AML-193 (cell line): ENCODE data around the gene GDA.

Experiments
- DNase-seq, 2 experiments: peaks; one replicate each; lab custom pipeline; 2025; lab: John Stamatoyannopoulos, UW

GDA gene

GRCh38 chr9:72149231-72149975, at the start of gene GDA:
Gene GDA (plus strand): TSS chr9:72149440. CDS start chr9:72149560, 120 bp downstream.
- DNase-seq: no peak

- DNase-seq: no peak
These were observed 46.7 kb upstream of the GDA start for GRCh38 chr9:72102520-72102919.

- DNase-seq: no peak
These were observed 36.2 kb upstream of the GDA start for GRCh38 chr9:72113056-72113455.

GRCh38 chr9:72119853-72120252, 29.4 kb upstream of the GDA start:
- no peak for DNase-seq

GRCh38 chr9:72124947-72125346, 24.3 kb upstream of the GDA start:
- DNase-seq: no peak

GRCh38 chr9:72127753-72128152, 21.5 kb upstream of the GDA start:
- DNase-seq: no peak

- DNase-seq: no peak
These were observed 20.7 kb upstream of the GDA start for GRCh38 chr9:72128526-72128925.

GRCh38 chr9:72129271-72130156, 19.7 kb upstream of the GDA start:
- DNase-seq: no peak

GRCh38 chr9:72130321-72130720, 18.9 kb upstream of the GDA start:
- DNase-seq: no peak

GRCh38 chr9:72131206-72131605, 18.0 kb upstream of the GDA start:
- DNase-seq: no peak

GRCh38 chr9:72132052-72132451, 17.2 kb upstream of the GDA start:
- DNase-seq: no peak

- no peak for DNase-seq
These were observed 15.7 kb upstream of the GDA start for GRCh38 chr9:72133365-72134035.

GRCh38 chr9:72134801-72135200, 14.4 kb upstream of the GDA start:
- no peak for DNase-seq

GRCh38 chr9:72137697-72138365, 11.4 kb upstream of the GDA start:
- no peak for DNase-seq

GRCh38 chr9:72139226-72139625, 10.0 kb upstream of the GDA start:
- DNase-seq: no peak

GRCh38 chr9:72140586-72140985, 8.7 kb upstream of the GDA start:
- DNase-seq: no peak

GRCh38 chr9:72141484-72141883, 7.8 kb upstream of the GDA start:
- no peak for DNase-seq

- DNase-seq: no peak
These were observed 4.3 kb upstream of the GDA start for GRCh38 chr9:72144756-72145492.

- DNase-seq: no peak
These were observed 3.3 kb upstream of the GDA start for GRCh38 chr9:72145733-72146505.

- DNase-seq: no peak
These were observed 1.6 kb upstream of the GDA start for GRCh38 chr9:72147676-72148075.

- DNase-seq: no peak
These were observed 887 bp downstream of the GDA start for GRCh38 chr9:72150127-72150526.
